Heart left ventricle (tissue), 16 donors: ENCODE measurements around the gene EML6. TPM values are rescaled to one million over a fixed set of nuclear protein-coding genes. Genes with fewer than 3 reads are reported as not detected.

Source experiments
- ATAC-seq, 4 donors: fragments of 200-7000 bp; cut with Tn5 transposase; one replicate each; pipeline ENCODE4 v1.9.1; 2020 to 2022; ENCODE audit warnings: moderate library complexity in 4 of 4, mild to moderate bottlenecking in 3 of 4, moderate number of reproducible peaks in 1 of 4
- DNase-seq, 5 donors: peaks; one replicate each; pipeline ENCODE4 v3.0.0-alpha.2; 2020
- H3K27ac ChIP-seq, 12 donors: fragments of 200-600 bp; sonication (generic) in 4 of 12; one replicate each; pipeline versions ENCODE4 v1.5.0 to v1.8.0; 2016 to 2022; ENCODE audit warnings: mild to moderate bottlenecking in 2 of 12
- H3K27me3 ChIP-seq, 9 donors: fragments of 200-600 bp; sonication (generic) in 2 of 9; one replicate each; pipeline versions ENCODE4 v1.5.1 to v1.8.0; 2016 to 2022; ENCODE audit warnings: mild to moderate bottlenecking in 3 of 9
- H3K36me3 ChIP-seq, 9 donors: fragments of 200-600 bp; sonication (generic) in 2 of 9; one replicate each; pipeline versions ENCODE4 v1.5.0 to v1.8.0; 2018 to 2022; ENCODE audit warnings: mild to moderate bottlenecking in 2 of 9
- H3K4me1 ChIP-seq, 12 donors: fragments of 200-600 bp; sonication (generic) in 4 of 12; one replicate each; pipeline versions ENCODE4 v1.5.0 to v1.8.0; 2016 to 2022; ENCODE audit warnings: mild to moderate bottlenecking in 3 of 12
- H3K4me3 ChIP-seq, 12 donors: fragments of 200-600 bp; sonication (generic) in 4 of 12; one replicate each; pipeline versions ENCODE4 v1.5.0 to v1.8.0; 2017 to 2022; ENCODE audit warnings: mild to moderate bottlenecking in 9 of 12, moderate library complexity in 4 of 12
- H3K9me3 ChIP-seq, 12 donors: fragments of 200-600 bp; sonication (generic) in 4 of 12; one replicate each; pipeline versions ENCODE4 v1.5.0 to v1.8.0; 2016 to 2022; ENCODE audit warnings: mild to moderate bottlenecking in 1 of 12
- CTCF ChIP-seq, 12 donors: fragments of 200-600 bp; sonication (generic) in 4 of 12; IDR thresholded peaks; one replicate each; pipeline versions ENCODE4 v1.5.0 to v1.8.0; 2018 to 2022; ENCODE audit warnings: antibody characterized with exemption in 12 of 12, mild to moderate bottlenecking in 5 of 12
- POLR2A ChIP-seq, 2 donors: fragments of 450-650 bp; IDR thresholded peaks; one replicate each; pipeline ENCODE4 v1.6.1; 2017; ENCODE audit warnings: antibody characterized with exemption in 2 of 2, mild to moderate bottlenecking in 2 of 2, moderate library complexity in 2 of 2
- WGBS, 4 donors: extraction: QIAGEN DNeasy Blood & Tissue Kit in 2 of 4; methylation state at CpG; one replicate each; pipeline versions ENCODE4 v1.1.5 to v1.1.7; 2013 to 2018; 5-methylcytosine and 5-hydroxymethylcytosine counted together
- intact Hi-C, 10 donors: fragments of 100-400 bp; cut with DNase I; formaldehyde crosslinking; loops; one replicate each; pipeline versions ENCODE4 v1.11.1 to v1.14.2; 2022
- long read RNA-seq, 3 donors: library from polyadenylated mRNA; unstranded; transcript quantifications; one replicate each; pipeline ENCODE4 v2.0.0, GENCODE V29; 2020 to 2021
- polyA plus RNA-seq, 2 donors: library from polyadenylated mRNA; stranded (reverse); fragments of 200-250 nt; gene quantifications; one replicate each; pipeline ENCODE4 v1.2.3, GENCODE V29; 2013
- total RNA-seq, 9 donors: library from RNA; depleted of rRNA in 2 of 9; stranded (reverse); fragments of >200 nt in 2 of 9; fragmentation: NEBNext Ultra II Directional in 3 of 9; extraction: Animal tissue kit (Norgen Biotek cat#: 25700) in 3 of 9; gene quantifications; one replicate each; pipeline versions ENCODE4 v1.1.0 to v1.2.4, GENCODE V29; 2016 to 2023
- donor health status: ischemic (EF 13 %, LVEDD 7.1; RV severe dilation, severe dysfunction).
- donor health status: healthy with polysubstance abuse.
- donor health status: DM: no; HTN: yes; CAD: no.
- donor health status: DM: no; HTN: no; CAD: no.
- donor health status: ischemic (EF 25% LVEDD 6.9; RV normal size, moderate dysfunction).
- donor health status: ischemic (EF 25% LVEDD 5.7; RV mildly dilated, moderate dysfunction).
- donor health status: healthy.
- donor health status: DM: yes; HTN: yes; CAD: no.
- donor health status: ischemic (EF 35%, LVEDD 5.7; RV mildly dilated, moderate dysfunction).
- donor health status: nonischemic (EF 11% LVEDD 7.7; RV severe dilation, severe dysfunction).
- donor health status: DM: yes; HTN: yes; CAD: no.
- donor health status: PGD.
- donor health status: ischemic (EF 29% LVEDD 5.4; RV normal size, mild dysfunction).
- donor health status: nonischemic (EF 23%, LVEDD 6.1; RV moderate dilation, normal function).

EML6 gene
- 1 to 10 TPM in 2 of 9 donors, under 1 TPM in 7; 0.08 to 1.2 (median 0.58) TPM for total RNA-seq
- under 1 TPM; 0.34 to 0.91 TPM for polyA plus RNA-seq
- long read RNA-seq, donor 1, partial matches to known transcripts: 0 of 1 reads
- long read RNA-seq, donor 1, other reads (novel, unspliced or antisense): 1 of 1 reads
- long read RNA-seq, donor 2: 0 reads
- long read RNA-seq, donor 3: 0 reads

- Histone ChIP-seq H3K4me1 (peaks cover 0 to 26% (median 9%) of the 10 kb centered on the region in 12 donors), H3K27me3 (peaks cover 0 to 18% (median 0%) of the 10 kb centered on the region in 9 donors), H3K4me3 (peak within 1 kb of the TSS; percentile 45 to 89 (median 73)), H3K36me3 (no peaks in the 10 kb centered on the region), H3K27ac (peak within 1 kb of the TSS in 11 of 12 donors; percentile 32 to 82 (median 76)), H3K9me3 (no peaks in the 10 kb centered on the region)
- intact Hi-C loops: loop anchor here in 6 of 10 donors (5.0 to 10.0 kb wide), 6 partner anchors 111 to 606 kb away; partner anchors contain the start of gene ACYP2 (in 1 of the 6)
- peak; percentile 98 to 99 (median 98) for DNase-seq
- peak; percentile 100 for ATAC-seq
- peak in 1 of 2 donors; percentile 82 for TF ChIP-seq POLR2A (IDR thresholded peaks at IDR 0.05)
- TF ChIP-seq CTCF (IDR thresholded peaks at IDR 0.05): peak in 7 of 12 donors; percentile 7 to 48 (median 24)
- WGBS, 4 donors: 0 to 1% (median 0%) methylated on average over 40 to 90 of the region's 90 CpGs
Measured at GRCh38 chr2:54723131-54723995, at the start of gene EML6. TSS of gene EML6 (plus strand) at chr2:54723662. CDS start at chr2:54725062, 1,400 bp downstream.

DNA sequence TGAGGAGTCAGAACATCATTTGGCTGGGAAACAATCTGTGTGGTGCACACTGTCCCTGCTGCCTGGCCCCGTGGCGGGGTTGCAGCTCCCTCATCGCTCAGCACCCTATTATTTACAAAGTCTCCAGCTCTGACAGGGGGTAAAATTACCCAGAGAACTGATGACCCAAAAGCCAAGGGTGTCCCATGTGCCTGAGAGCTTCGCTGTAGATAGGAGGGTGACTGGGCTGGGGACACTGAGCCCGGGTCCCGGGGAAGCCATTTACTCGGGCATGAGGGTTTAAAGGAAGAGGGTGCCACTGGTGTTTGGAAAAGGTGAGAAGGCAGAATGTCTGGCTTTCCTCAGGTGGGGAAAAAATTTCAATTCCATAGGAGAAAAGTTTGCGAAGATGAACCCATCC, 48.2 kb upstream of the EML6 start:
- intact Hi-C loops: no loop called here
- no peak overlapping the region for H3K4me3 ChIP-seq
- no peaks in the 10 kb centered on the region for H3K9me3 ChIP-seq
- peaks cover 0 to 20% (median 14%) of the 10 kb centered on the region in 9 donors for H3K36me3 ChIP-seq
- 89 to 94% (median 89%) methylated on average over 8 of the region's 8 CpGs for whole genome bisulfite sequencing, 4 donors
- H3K4me1 ChIP-seq: peaks cover 0 to 53% (median 26%) of the 10 kb centered on the region in 12 donors
- no peak for TF ChIP-seq CTCF (IDR thresholded peaks at IDR 0.05)
- no peak for TF ChIP-seq POLR2A (IDR thresholded peaks at IDR 0.05)
- no peak for ATAC-seq
- no peaks in the 10 kb centered on the region for H3K27me3 ChIP-seq
- no peak for DNase-seq
- H3K27ac ChIP-seq: peak overlapping the region in 3 of 12 donors; percentile 8 to 96 (median 44)

DNA sequence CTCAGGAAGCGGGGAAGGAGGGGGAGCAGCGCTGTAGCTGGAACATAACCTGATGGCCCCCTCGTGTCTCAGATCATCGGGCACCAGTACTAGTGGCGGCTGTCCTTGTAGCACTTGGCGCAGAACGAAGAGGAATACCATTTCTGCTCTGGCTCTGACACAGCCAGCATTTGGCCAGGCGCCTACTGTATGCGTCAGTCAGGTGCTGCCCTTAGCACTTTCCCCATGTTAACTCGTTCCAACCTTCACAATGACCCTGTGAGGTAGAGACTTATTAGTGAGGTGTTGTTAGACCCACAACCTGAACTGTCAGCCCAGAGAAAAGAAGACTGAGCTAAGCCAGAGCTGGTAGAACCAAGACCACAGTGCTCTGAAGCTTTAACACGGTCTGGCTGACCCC, 47.7 kb upstream of the EML6 start:
- ATAC-seq: peak; percentile 28 to 70 (median 60)
- 39 to 51% (median 39%) methylated on average over 10 to 11 of the region's 11 CpGs for WGBS, 4 donors
- H3K4me1 ChIP-seq: peaks cover 0 to 58% (median 28%) of the 10 kb centered on the region in 12 donors
- no peak for TF ChIP-seq CTCF (IDR thresholded peaks at IDR 0.05)
- no peak for TF ChIP-seq POLR2A (IDR thresholded peaks at IDR 0.05)
- H3K36me3 ChIP-seq: peaks cover 0 to 15% (median 9%) of the 10 kb centered on the region in 9 donors
- H3K27me3 ChIP-seq: no peaks in the 10 kb centered on the region
- intact Hi-C loops: no loop called here
- H3K9me3 ChIP-seq: no peaks in the 10 kb centered on the region
- no peak overlapping the region for H3K4me3 ChIP-seq
- peak; percentile 67 to 86 (median 69) for DNase-seq
- peak overlapping the region in 3 of 12 donors; percentile 8 to 96 (median 44) for H3K27ac ChIP-seq

- ATAC-seq (no peak), DNase-seq (no peak)
- no peaks in the 10 kb centered on the region for H3K27me3 ChIP-seq
- H3K36me3 ChIP-seq: peaks cover 0 to 8% (median under 1%) of the 10 kb centered on the region in 9 donors
- no peak overlapping the region for H3K27ac ChIP-seq
- H3K9me3 ChIP-seq: no peaks in the 10 kb centered on the region
- WGBS, 4 donors: 52 to 67% (median 63%) methylated on average over 2 of the region's 2 CpGs
- H3K4me3 ChIP-seq: no peak overlapping the region
- peaks cover 0 to 62% (median 31%) of the 10 kb centered on the region in 12 donors for H3K4me1 ChIP-seq
- TF ChIP-seq CTCF (IDR thresholded peaks at IDR 0.05) (no peak), POLR2A (IDR thresholded peaks at IDR 0.05) (no peak)
- intact Hi-C loops: no loop called here
Measured at GRCh38 chr2:54676656-54677055, 46.8 kb upstream of the EML6 start.
